ENCODE measurements around the gene HOXA4. TPM values are rescaled to one million over a fixed set of nuclear protein-coding genes. Genes with fewer than 3 reads are reported as not detected.
A peak's percentile ranks its signal among the peaks of the same experiment; 100 is the strongest.

Gene HOXA4
- total RNA-seq, 1 experiment from 2014 or later, result 2.0 TPM

DNA sequence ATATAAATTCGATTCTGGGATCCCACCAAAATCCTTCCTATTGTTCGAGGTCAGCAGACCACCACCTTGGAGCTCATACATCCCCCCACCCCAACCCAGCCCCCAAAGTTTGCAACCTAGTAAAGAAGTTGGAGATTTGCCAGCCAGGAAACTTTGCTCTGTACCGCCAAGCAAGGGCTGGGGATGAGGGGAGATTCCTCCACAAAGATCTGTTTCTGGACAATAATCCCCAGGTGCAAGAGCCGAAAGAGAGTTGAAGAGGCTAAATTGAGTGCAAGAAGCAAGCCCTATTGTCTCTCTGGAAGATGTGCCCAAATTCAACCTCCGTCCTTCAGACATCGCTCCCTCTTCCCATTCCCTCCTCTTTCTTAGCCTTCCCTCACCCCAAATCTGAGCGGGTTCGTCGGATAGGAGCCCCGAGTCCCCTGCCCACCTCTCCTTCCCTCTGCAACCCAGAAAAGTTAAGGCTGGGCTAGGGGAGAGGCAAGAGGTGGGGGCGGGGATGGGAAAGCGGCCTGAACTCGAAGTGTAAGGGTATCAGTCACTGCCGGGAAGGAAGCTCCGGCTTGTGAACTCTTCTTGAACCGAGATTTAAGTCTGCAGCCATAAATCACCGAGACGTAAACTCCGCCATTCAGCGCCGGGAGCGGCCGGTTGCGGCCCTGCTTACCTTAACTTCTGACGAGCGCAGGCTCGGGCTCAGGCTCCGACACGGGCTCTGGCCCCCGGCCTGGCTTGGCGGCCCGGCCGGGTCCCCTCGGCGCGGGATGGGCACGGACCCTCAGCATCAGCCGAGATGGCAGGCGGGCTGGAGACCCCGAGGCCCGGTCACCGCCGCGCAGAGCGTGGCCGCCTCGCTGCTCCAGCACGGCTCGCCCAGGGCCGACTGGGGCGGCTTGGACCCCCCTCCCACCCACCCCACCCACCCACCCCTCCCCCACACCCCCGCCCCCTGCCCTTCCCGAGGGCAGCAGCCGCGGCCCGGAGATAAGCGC, 17.3 kb downstream of the HOXA4 start:
- TF ChIP-seq ZFX (IDR thresholded peaks at IDR 0.05) (peak; percentile 70; the same call in 1 of the 2 replicates), SIN3A (IDR thresholded peaks at IDR 0.05; ENCODE audit: low read depth) (0 out of 2 replicates have a peak, but pooled peaks have one; percentile 26), POLR2AphosphoS5 (IDR thresholded peaks at IDR 0.05; ENCODE audit: low read depth, low read length) (peak; percentile 55), POLR2A (IDR thresholded peaks at IDR 0.05; ENCODE audit: borderline replicate concordance, extremely low read depth, insufficient read depth, insufficient read length) (no peak), ATF3 (IDR thresholded peaks at IDR 0.05) (no peak), EZH2phosphoT487 (IDR thresholded peaks at IDR 0.05; ENCODE audit: borderline replicate concordance) (no peak), SP1 (IDR thresholded peaks at IDR 0.05; ENCODE audit: low read depth) (peak; percentile 38; the same call in 1 of the 2 replicates), TCF7L2 (IDR thresholded peaks at IDR 0.05; ENCODE audit: borderline replicate concordance, extremely low read depth, insufficient read depth, insufficient read length) (peak; percentile 45)
- intact Hi-C loops (cut with micrococcal nuclease), result no loop called here
- Histone ChIP-seq H3K27ac (ENCODE audit: low read depth, low read length) (peak overlapping the region; percentile 72), H3K9me3 (ENCODE audit: control insufficient read depth in 1 of 2, insufficient read depth in 1 of 2, low read depth in 1 of 2, low read length in 2 of 2) (no peaks in the 10 kb centered on the region), H3K9me2 (ENCODE audit: insufficient read depth) (no peaks in the 10 kb centered on the region), H3K27me3 (ENCODE audit: insufficient read depth, low read length) (no peaks in the 10 kb centered on the region), H3K79me2 (ENCODE audit: insufficient read depth, low read length) (peaks cover 20% of the 10 kb centered on the region), H3K4me1 (ENCODE audit: control insufficient read depth in 1 of 2, insufficient read depth in 2 of 2, low read length in 2 of 2) (peaks cover 56 to 63% of the 10 kb centered on the region in 2 experiments), H3K9ac (ENCODE audit: low read length) (peak overlapping the region; percentile 70), H4K20me1 (ENCODE audit: insufficient read depth) (no peaks in the 10 kb centered on the region), H3K4me2 (ENCODE audit: low read length) (peak overlapping the region; percentile 98), H2AFZ (ENCODE audit: low read depth, low read length, poor library complexity, severe bottlenecking) (no peak overlapping the region), H3K36me3 (ENCODE audit: control insufficient read depth in 1 of 2, insufficient read depth in 2 of 2, low read length in 2 of 2) (no peaks in the 10 kb centered on the region), H3K4me3 (replicated peaks in 1 of 2; ENCODE audit: low read depth in 1 of 2, low read length in 2 of 2) (peak overlapping the region; percentile 57 to 74)
- ATAC-seq (peak; percentile 36), DNase-seq (ENCODE audit: low read depth, low spot score) (peak; percentile 60)
- BruUV-seq (replicated peaks), result no TSS peak
- RAD21 ChIA-PET (ENCODE audit: low non-redundant PET in 1 of 2, low total read pairs in 2 of 2, uncharacterized antibody in 2 of 2, unreplicated experiment in 2 of 2), result interaction anchor here in 1 of 2 experiments (1.5 kb wide), 1 partner anchor 258 kb away, joined by 3 read pairs; no protein-coding TSS in a partner anchor
- POLR2A ChIA-PET, result interaction anchor here (0.5 to 2.4 kb wide), 3 partner anchors 15 to 449 kb away, joined by 3 to 6 read pairs (median 3); no protein-coding TSS in a partner anchor
- CTCF ChIA-PET, result no interaction called here

- DNase-seq (ENCODE audit: low read depth, low spot score), result no peak
- Histone ChIP-seq H3K4me3 (replicated peaks in 1 of 2; ENCODE audit: low read depth in 1 of 2, low read length in 2 of 2) (peak overlapping the region; percentile 57 to 74; a peak in 2 of 4 replicates), H3K36me3 (ENCODE audit: control insufficient read depth in 1 of 2, insufficient read depth in 2 of 2, low read length in 2 of 2) (no peaks in the 10 kb centered on the region), H3K9me2 (ENCODE audit: insufficient read depth) (no peaks in the 10 kb centered on the region), H3K79me2 (ENCODE audit: insufficient read depth, low read length) (peaks cover 20% of the 10 kb centered on the region), H3K4me2 (ENCODE audit: low read length) (peak overlapping the region; percentile 98), H3K9me3 (ENCODE audit: control insufficient read depth in 1 of 2, insufficient read depth in 1 of 2, low read depth in 1 of 2, low read length in 2 of 2) (no peaks in the 10 kb centered on the region), H2AFZ (ENCODE audit: low read depth, low read length, poor library complexity, severe bottlenecking) (no peak overlapping the region), H4K20me1 (ENCODE audit: insufficient read depth) (no peaks in the 10 kb centered on the region), H3K27ac (ENCODE audit: low read depth, low read length) (no peak overlapping the region), H3K9ac (ENCODE audit: low read length) (peak overlapping the region; percentile 70), H3K4me1 (ENCODE audit: control insufficient read depth in 1 of 2, insufficient read depth in 2 of 2, low read length in 2 of 2) (peaks cover 56 to 62% of the 10 kb centered on the region in 2 experiments), H3K27me3 (ENCODE audit: insufficient read depth, low read length) (no peaks in the 10 kb centered on the region)
- RAD21 ChIA-PET (ENCODE audit: low non-redundant PET in 1 of 2, low total read pairs in 2 of 2, uncharacterized antibody in 2 of 2, unreplicated experiment in 2 of 2), result no interaction called here
- BruUV-seq (replicated peaks), result no TSS peak
- ATAC-seq, result no peak
- POLR2A ChIA-PET, result no interaction called here
- TF ChIP-seq EZH2 (IDR thresholded peaks at IDR 0.05) (no peak), SRF (IDR thresholded peaks at IDR 0.05; ENCODE audit: low read depth) (no peak), TCF7L2 (IDR thresholded peaks at IDR 0.05; ENCODE audit: borderline replicate concordance, extremely low read depth, insufficient read depth, insufficient read length) (no peak), MAX (IDR thresholded peaks at IDR 0.05) (no peak), SP1 (IDR thresholded peaks at IDR 0.05; ENCODE audit: low read depth) (no peak), ZFX (IDR thresholded peaks at IDR 0.05) (no peak), YY1 (IDR thresholded peaks at IDR 0.05; ENCODE audit: extremely low read depth, insufficient replicate concordance, low read depth, low read length) (no peak), JUND (IDR thresholded peaks at IDR 0.05) (no peak)
- TF ChIP-seq, protein P1, sequence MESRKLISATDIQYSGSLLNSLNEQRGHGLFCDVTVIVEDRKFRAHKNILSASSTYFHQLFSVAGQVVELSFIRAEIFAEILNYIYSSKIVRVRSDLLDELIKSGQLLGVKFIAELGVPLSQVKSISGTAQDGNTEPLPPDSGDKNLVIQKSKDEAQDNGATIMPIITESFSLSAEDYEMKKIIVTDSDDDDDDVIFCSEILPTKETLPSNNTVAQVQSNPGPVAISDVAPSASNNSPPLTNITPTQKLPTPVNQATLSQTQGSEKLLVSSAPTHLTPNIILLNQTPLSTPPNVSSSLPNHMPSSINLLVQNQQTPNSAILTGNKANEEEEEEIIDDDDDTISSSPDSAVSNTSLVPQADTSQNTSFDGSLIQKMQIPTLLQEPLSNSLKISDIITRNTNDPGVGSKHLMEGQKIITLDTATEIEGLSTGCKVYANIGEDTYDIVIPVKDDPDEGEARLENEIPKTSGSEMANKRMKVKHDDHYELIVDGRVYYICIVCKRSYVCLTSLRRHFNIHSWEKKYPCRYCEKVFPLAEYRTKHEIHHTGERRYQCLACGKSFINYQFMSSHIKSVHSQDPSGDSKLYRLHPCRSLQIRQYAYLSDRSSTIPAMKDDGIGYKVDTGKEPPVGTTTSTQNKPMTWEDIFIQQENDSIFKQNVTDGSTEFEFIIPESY (IDR thresholded peaks at IDR 0.05; ENCODE audit: extremely low read depth, insufficient replicate concordance, low read length), result no peak
- CTCF ChIA-PET, result no interaction called here
- intact Hi-C loops (cut with micrococcal nuclease), result no loop called here
These were observed 18.2 kb downstream of the HOXA4 start for GRCh38 chr7:27112361-27112760.
